ENCODE measurements around the gene ZNF142.

The ZNF142 gene

DNA sequence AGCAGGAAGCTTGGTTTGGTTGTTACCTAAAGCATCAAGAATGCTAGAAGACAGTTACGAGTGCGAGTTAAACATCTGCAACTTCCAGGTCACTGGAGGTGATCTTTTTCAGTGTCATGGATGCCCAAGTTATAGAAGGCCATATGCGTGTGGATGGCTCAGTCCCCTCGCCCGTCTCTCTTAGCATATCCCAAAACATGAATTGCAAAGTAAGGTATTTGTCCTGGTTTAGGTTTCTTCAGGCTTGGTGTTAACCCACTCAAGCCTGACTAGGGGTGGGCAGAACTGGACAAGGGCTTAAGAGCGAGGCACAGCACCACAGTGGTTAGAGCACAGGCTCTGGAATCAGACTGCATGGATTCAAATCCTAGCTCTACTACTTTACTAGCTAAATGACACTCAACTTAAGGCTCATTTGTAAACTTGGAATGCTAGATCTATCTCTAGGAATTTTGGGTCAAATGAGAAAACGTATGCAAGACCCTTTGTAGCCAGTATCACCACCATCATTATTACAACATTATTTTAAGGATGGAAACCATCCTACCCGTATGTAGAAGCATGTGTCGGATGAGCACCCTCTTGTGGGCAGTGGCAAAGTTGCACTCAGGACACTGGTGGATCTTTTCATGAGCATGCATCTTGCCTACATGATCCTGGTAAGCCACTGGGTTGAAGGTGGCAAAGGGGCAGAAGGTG lies 11.2 kb downstream of the ZNF142 start:
- DNase-seq (ENCODE audit: low spot score): peak; percentile 80

DNA sequence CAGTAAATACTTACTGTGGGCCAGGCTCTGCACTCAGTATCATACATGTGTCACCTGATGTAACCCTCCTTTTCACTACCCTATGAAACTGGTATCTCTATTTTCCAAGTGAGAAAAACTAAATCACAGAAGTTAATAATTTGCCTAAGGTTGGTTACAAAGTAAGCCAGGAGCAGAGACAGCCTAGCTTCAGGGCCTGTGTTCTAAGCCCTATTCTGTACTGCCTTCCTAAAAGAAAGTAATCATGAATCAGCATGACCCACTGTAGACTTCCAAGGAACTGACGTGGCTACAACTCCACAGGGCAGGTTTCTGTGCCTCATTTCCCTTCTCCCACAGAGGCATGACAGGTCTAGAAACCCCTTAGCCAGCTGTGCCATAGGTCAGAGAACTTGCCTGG lies 14.3 kb downstream of the ZNF142 start:
- peak; percentile 53 for DNase-seq (ENCODE audit: low spot score)

DNA sequence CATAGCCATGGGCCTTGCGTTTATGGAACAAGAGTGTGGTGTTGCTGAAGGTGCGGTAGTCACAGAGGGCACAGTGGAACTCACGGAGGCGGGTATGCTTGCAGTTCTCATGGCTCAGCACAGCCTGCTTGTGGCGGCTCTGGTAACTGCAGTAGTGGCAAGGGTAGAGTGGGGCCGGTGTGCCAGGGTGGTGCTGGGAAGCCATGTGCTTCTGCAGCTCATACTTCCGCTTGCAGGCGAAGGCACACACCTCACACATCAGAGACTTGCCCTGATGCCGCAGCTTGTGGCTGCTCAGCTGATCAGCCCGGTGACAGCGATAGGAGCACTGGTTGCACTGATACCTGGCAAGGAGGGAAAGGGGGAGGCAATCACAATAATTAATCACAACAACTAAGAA lies 14.7 kb downstream of the ZNF142 start:
- no peak for DNase-seq (ENCODE audit: low spot score)

DNA sequence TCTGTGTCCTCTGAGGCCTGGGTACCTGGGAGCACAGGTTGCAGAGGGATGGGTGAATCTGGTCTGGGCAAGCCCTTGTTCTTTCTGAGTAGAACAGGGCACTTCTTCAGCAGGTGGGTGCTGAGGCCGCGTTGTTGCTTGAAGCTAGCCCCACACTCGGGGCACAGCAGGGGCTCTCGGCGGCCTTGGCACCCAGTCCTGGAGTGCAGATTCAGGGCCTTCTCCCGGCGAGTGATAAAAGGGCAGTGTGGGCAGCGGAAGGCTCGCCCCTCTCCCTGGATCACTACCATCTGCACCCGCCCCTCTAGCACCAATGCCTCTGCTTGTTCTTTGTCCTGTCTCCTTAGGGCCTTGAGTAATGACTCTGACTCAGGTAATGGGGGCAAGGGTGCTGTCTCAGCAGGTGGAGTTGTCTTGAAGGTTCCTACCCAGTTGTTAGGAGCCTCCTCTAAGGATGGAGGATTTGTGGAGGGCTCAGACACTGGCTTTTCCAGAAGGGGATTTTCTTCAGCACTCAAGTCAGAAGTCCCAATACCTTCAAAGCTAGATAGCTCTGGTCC lies 15.6 kb downstream of the ZNF142 start:
- no peak for DNase-seq (ENCODE audit: low spot score)

DNA sequence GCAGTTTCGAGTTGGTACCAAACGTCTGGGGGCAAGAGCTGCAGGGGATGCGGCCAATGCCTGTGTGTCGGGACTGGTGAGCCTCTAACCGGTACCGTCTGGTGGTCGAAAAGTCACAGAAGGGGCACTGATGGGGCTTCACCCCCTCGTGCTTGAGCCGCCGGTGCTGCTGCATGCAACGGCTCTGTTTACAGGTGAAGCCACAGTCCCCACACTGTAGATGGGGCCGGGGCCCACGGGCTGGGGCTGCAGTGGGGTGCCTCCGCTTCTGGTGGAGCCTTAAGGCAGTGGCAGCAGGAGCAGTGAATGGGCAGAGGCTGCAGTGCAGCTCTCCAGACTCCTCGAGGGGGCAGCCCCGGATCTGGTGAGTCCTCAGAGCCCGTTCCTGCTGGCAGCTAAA lies 16.6 kb downstream of the ZNF142 start:
- no peak for DNase-seq (ENCODE audit: low spot score)

DNA sequence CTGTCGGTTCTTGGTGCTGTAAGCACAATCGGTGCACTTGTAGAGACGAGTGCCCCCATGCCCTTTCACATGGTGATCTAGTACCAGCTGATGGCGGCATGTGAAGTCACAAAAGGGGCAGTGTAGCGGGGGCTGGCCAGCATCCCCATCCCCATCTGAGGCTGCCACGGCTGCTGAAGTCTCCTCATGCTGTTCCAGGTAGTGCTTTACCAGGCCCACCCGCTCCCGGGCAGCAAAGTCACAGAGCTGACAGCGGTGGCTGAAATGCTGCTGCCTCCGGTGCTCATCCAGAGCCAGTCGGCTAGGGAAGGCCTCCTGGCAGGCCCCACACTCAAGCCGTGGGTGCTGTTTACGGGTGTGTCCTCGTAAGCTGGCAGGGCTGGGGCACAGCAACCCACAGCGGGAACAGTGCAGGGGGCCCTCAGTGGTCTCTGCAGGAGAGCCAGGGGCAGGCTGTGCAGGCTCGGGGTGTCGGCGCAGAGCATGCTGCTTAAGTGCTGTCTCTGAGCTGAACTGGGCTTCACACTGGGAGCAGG lies 17.2 kb downstream of the ZNF142 start:
- no peak for DNase-seq (ENCODE audit: low spot score)

DNA sequence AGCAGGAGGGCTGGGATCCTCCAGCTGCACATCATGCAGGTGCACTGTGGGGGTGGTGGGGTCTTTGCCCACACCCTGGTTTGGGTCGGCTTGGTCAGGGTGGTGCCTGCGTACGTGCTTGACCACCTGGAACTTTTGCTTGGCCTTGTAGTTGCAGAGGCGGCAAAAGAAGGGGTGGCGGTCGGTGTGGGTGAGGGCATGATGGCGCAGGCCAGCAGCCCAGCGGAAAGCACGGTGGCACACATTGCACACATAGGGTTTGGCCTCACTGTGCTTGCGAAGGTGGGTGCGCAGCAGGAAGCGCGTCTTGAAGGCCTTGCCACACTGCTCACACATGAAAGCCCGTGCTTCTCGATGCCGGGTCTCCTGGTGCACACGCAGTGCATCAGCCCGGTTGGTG lies 21.1 kb downstream of the ZNF142 start:
- DNase-seq (ENCODE audit: low spot score): no peak

DNA sequence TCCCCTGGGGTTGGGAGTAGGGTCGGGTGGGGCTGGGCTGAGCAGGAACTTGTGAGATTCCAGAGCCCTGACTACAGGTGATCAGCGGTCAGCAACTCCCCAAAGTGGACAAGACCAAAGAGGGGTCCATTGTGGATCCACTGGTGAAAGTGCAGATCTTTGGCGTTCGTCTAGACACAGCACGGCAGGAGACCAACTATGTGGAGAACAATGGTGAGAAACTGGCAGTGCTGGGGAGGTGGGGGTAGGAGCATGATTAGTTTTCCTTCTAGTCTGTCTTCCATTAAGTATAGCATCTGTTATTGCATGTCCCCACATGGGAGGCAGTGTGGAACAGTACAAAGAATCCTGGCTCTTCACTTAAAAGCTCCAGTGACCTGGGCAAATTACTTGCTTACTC lies 23.7 kb downstream of the ZNF142 start:
- no peak for DNase-seq (ENCODE audit: low spot score)

DNA sequence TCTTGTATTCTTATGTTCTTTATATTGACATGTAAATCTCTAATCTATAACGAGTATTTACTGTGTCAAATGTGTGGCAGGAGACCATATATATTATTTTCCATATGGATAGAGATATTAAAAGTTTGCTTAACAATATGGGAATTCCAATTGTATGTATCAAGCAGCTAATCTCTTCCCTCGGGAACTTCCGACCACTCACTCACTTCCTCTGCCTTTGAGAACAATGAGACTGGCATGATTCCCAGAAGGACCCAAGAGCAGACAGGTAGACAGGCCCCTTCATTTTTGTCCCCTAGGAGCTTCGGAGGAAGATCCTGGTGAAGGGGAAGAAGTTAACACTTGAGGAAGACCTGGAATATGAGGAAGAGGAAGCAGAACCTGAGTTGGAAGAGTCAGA lies 27.6 kb downstream of the ZNF142 start:
- no peak for DNase-seq (ENCODE audit: low spot score)

DNA sequence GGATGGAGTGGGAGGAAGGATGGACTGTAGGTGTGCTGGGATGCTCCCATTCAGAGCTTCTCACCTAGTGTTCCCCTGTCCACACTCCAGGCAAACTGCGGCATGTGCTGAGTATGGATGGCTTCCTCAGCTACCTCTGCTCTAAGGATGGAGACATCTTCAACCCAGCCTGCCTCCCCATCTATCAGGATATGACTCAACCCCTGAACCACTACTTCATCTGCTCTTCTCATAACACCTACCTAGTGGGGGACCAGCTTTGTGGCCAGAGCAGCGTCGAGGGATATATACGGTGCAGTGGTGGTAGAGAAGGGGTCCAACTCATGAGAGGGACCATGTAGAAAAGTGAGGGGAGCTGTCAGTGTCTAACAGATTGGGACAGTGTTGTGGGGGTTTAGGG lies 31.5 kb downstream of the ZNF142 start:
- DNase-seq (ENCODE audit: low spot score): no peak

DNA sequence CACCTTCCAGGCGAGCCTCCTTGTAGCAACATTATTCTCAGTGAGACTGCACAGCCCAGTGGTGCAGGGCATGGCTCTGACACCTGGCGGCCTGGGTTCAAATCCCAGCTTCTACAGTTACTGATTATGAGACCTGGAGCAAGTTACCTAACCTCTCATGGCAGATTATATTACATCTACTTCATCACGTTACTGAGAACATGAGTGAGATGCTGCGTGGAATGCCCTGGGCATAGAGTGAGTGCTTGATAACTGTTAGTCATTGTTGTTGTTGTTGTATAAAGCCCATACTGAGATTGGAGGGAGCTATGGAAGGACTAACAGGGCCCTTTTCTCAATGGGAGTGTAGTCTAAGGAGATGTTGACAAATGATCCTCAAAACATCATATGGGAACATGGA lies 33.1 kb downstream of the ZNF142 start:
- DNase-seq (ENCODE audit: low spot score): no peak

DNA sequence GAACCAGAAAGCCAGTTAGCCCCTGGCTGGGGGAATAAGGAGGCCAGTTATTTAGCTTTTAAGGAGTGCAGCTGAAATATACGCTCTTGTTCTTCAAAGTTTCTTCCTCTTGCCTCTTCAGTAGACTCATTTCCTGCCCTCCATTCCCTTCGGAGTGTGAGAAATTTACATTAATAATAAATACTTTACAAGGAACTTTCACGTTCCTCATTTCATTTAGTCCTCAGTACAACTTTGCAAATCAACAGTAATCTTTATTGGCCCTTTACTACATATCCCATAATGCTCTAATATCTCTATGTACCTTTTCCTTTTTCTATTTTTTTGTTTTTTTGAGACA lies 36.1 kb downstream of the ZNF142 start:
- DNase-seq (ENCODE audit: low spot score): no peak

DNA sequence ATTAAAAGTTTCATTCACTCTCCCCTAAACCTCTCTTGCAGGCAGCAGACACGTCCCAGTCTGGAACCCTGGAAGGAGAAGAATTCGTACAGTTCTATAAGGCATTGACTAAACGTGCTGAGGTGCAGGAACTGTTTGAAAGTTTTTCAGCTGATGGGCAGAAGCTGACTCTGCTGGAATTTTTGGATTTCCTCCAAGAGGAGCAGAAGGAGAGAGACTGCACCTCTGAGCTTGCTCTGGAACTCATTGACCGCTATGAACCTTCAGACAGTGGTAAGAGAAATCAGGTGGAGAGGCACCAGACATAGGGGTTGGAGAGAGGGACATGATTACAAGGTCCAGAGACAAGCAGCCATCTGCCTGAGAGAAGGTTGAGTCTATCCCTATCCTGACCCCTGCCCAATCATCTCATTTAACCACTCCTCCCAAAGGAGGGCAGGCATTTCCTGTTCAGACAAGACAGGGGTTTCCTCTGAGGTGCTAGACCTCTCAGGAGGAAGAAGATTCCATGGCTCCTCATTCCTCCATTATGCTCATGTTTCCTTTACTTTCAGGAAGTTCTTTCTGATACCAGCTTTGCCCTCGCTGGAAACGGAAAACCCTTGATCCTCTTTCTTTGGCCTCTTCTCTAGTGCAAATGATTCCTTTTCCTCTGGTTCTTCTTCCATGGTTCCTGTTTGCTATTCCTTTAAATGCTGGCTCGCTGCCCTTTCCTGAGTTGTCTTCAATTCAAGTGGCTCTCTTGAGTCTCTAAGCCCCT lies 36.6 kb downstream of the ZNF142 start:
- DNase-seq (ENCODE audit: low spot score): no peak

DNA sequence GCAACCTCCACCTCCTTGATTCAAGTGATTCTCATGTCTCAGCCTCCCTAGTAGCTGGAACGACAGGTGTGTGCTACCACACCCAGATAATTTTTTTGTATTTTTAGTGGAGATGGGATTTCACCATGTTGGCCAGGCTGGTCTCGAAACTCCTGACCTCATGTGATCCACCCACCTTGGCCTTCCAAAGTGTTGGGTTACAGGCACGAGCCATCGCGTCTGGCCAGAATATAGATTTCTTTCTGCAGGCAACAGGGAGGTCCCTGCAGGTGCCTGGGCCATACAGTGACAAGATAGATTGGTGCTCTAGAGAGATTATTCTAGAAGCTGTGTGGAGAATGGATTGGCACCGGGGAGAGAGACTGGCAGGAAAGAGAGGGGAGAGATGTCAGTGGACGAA lies 38.4 kb downstream of the ZNF142 start:
- no peak for DNase-seq (ENCODE audit: low spot score)

DNA sequence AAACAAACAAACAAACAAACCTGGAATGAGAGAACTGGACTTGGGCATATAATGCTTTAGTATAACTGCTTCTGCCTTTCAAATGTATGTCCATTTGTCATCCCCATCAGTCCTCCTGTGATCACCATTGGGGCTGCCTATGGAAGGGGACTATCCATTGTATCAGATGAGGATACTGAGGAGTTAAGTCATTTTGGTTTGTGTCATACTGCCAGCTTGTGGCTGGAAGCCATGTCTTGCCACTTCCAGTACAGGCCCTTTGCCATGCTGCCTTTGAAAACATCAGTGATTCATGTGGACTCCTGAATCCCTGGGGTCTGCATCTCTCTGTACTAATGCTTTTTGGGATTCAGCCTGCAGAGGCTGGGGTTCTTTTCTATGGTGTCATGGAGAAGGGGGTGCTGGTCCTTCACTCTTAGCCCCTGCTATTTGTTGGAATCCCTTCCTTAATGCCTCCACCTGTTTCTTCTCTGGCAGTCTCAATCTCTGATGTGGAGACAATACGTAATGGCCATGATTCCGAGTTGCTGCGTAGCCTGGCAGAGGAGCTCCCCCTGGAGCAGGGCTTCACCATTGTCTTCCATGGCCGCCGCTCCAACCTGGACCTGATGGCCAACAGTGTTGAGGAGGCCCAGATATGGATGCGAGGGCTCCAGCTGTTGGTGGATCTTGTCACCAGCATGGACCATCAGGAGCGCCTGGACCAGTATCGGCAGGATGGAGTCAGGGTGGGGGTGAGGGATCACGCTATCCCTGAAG lies 41.1 kb downstream of the ZNF142 start:
- DNase-seq (ENCODE audit: low spot score): no peak

DNA sequence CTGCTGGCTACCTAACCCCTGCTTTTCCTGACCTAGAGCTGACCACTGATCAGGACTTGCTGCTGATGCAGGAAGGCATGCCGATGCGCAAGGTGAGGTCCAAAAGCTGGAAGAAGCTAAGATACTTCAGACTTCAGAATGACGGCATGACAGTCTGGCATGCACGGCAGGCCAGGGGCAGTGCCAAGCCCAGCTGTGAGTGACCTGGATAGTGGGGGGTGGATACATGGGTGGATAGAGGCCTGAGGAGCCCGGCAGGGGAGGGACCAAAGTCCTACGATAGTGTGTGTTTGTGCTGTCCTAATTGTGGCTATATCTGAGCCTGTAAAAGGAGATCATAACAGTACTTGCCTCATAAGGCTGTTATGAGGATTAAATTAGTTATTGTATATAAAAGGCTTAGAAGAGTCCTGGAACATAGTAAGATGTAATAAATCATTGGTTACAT lies 43.5 kb downstream of the ZNF142 start:
- DNase-seq (ENCODE audit: low spot score): no peak

DNA sequence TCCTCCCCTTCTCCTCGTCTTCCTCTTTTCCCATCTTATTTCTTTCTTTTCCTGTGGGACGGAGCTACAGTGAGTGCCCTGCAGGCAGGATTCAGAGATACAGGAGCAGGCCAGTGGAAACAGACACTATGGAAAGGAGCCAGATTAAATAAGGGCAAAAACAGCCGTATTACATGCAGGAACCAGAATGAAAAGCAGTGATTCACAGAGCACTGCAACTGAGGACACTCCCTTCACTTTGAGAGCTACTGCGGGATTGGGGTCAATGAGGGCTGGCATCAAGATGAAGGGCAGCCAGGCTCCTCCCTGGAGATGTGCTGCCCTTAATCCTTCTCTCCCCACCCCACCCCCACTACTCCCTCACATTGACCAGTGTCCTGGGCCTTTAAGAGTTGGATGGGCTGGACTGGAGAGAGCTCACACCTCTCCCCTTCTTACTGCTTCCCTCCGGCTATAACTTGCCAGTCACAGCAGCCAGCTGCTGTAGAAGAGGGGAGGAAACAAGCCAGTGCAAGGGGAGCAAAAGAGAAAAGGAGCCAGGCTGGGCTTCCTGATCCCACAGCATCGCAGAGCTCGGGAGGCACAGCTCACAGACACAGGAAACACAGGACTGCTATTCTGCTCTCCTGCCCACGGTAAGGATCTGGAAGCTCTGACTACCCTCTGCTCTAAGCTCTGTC lies 51.8 kb downstream of the ZNF142 start, which contains the start of gene PLCD4:
Gene PLCD4, plus strand, starts transcription at position 464 of the 680 bp plus-strand sequence. CDS start 7,841 bp downstream, outside the sequence.
- peak; percentile 81 for DNase-seq (ENCODE audit: low spot score)

DNA sequence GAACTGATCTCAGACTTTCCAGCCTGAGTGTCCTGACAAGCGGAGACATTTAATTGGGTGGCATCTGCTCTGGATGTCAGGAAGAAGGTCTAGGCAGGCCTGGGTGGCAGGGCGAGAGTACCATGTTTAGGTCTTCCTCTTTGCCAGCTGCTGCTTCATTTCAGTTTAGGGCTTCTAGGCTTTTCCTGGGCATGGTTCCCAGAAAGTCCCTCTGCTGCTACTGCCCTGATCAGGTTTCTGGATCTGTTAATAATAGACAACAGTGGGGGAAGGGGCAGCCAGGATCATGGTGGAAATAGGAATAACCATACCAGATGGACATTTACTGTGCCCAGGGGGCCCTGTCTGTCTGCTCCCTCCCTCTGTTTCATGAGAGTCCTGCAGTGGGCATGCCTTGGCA lies 54.0 kb downstream of the ZNF142 start:
- peak; percentile 28 for DNase-seq (ENCODE audit: low spot score)

Data from GM03348 (cell line).